Activated CD4-positive, alpha-beta T cell treated with anti-CD3 and anti-CD28 coated beads, Interleukin-2, Interleukin-4, amounts not matched to agents 100 ng/mL and 50 ng/mL, durations not matched to agents 16 hours and 8 hours (primary cell): ENCODE results near the gene PIP5K1B.
"Not testable (repeated sequence)": the region's sequence is repeated elsewhere in the genome, so short reads cannot be mapped to it uniquely, and the experiment has no call there.

ENCODE experiments used
- DNase-seq: peaks from one replicate; pipeline ENCODE4 v3.0.0-alpha.2; 2020; ENCODE audit warnings: low spot score

Gene PIP5K1B

GRCh38 chr9:69030851-69031645, 326.0 kb downstream of the PIP5K1B start:
- no peak for DNase-seq

DNA sequence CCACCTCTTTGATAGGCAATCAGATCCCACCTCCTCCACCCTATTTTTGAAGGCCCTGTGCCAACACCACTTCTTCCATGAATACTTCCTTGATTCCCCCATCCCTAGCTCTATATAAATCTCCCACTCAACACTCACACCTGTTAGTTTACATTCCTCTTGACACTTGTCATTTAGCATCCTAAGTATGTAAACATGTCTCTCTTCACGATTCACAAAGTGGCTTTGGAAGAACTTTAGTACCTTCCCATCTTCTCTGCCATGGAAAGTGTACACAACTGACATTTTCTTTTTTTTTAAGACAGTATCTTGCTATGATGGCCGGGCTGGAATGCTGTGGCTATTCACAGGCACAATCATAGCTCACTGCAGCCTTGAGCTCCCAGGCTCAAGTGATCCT, 329.0 kb downstream of the PIP5K1B start:
- no peak for DNase-seq

DNA sequence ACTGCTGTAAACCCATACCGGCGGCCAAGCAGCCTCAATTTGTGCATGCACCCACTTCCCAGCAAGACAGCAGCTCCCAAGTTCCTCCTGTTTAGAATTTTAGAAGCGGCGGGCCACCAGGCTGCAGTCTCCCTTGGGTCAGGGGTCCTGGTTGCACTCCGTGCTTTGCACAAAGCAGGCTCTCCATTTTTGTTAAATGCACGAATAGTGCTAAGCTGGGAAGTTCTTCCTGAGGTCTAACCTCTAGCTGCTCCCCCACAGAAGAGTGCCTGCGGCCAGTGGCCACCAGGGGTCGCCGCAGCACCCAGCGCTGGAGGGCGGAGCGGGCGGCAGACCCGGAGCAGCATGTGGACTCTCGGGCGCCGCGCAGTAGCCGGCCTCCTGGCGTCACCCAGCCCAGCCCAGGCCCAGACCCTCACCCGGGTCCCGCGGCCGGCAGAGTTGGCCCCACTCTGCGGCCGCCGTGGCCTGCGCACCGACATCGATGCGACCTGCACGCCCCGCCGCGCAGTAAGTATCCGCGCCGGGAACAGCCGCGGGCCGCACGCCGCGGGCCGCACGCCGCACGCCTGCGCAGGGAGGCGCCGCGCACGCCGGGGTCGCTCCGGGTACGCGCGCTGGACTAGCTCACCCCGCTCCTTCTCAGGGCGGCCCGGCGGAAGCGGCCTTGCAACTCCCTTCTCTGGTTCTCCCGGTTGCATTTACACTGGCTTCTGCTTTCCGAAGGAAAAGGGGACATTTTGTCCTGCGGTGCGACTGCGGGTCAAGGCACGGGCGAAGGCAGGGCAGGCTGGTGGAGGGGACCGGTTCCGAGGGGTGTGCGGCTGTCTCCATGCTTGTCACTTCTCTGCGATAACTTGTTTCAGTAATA, 330.6 kb downstream of the PIP5K1B start, which contains the start of gene FXN:
Gene FXN, plus strand, starts transcription at position 315 of the 871 bp plus-strand sequence. Its CDS starts 31 bp downstream, at position 346.
- peak; percentile 89 for DNase-seq

DNA sequence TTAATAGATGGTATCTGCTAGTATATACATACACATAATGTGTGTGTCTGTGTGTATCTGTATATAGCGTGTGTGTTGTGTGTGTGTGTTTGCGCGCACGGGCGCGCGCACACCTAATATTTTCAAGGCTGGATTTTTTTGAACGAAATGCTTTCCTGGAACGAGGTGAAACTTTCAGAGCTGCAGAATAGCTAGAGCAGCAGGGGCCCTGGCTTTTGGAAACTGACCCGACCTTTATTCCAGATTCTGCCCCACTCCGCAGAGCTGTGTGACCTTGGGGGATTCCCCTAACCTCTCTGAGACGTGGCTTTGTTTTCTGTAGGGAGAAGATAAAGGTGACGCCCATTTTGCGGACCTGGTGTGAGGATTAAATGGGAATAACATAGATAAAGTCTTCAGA, 331.3 kb downstream of the PIP5K1B start:
- peak; percentile 33 for DNase-seq

DNA sequence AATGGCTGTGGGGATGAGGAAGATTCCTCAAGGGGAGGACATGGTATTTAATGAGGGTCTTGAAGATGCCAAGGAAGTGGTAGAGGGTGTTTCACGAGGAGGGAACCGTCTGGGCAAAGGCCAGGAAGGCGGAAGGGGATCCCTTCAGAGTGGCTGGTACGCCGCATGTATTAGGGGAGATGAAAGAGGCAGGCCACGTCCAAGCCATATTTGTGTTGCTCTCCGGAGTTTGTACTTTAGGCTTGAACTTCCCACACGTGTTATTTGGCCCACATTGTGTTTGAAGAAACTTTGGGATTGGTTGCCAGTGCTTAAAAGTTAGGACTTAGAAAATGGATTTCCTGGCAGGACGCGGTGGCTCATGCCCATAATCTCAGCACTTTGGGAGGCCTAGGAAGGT, 331.8 kb downstream of the PIP5K1B start:
- no peak for DNase-seq

- no peak for DNase-seq
These were observed 335.6 kb downstream of the PIP5K1B start for GRCh38 chr9:69040646-69041045.

DNA sequence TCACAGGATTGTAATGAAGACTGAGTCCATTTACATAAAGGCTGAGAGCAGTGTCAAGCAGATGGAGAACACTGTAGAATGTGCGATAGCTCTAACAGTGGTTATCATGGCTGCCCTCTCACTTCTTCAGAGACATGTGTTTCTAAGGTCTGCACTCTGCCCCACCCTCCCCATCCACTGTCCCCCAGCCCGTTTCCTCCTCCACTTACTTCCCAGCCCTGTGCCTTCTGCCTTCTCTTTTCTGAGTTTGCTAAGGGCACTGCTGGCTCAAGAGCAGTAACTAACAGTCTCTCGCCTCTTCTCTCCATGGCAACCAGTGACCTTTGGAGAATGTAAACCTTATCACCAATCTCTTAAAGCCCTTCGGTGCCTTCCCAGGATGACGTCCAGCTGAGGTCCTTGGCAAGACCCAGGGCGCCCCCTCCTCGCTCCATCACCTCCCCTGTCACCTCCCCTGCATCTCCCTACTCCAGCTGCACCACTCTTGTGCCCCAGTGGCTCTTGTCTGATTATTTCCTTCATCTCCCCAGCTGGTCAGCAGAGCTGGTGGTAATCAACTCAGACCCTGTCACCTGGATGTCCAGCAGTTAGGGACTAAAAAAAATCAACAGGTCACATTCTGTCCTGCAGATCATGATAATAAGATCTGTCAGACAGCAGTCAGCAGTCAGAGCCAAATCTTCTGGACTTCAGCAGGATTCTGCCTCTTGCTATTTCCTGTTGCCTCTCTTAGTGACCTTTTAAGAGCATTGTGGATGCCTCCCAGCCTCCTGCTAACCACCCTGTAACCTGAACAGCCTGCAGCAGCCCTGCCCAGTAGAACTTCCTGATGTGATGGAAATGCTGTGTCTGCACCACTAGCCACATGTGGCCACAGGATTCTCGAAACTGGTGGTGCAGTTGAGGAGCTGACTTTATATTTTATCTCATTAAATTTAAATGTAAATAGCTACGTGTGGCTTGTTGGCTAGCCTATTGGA, 339.5 kb downstream of the PIP5K1B start:
- DNase-seq = peak; percentile 30

GRCh38 chr9:69045821-69046220, 340.8 kb downstream of the PIP5K1B start:
- no peak for DNase-seq

- DNase-seq = no peak
These were observed 341.7 kb downstream of the PIP5K1B start for GRCh38 chr9:69046723-69047122.

GRCh38 chr9:69047371-69047770, 342.3 kb downstream of the PIP5K1B start:
- no peak for DNase-seq

- DNase-seq = no peak
These were observed 344.1 kb downstream of the PIP5K1B start for GRCh38 chr9:69049094-69049493.

- not testable (repeated sequence) for DNase-seq
These were observed 345.9 kb downstream of the PIP5K1B start for GRCh38 chr9:69050936-69051335.

GRCh38 chr9:69054989-69055388, 349.9 kb downstream of the PIP5K1B start:
- DNase-seq = no peak

DNA sequence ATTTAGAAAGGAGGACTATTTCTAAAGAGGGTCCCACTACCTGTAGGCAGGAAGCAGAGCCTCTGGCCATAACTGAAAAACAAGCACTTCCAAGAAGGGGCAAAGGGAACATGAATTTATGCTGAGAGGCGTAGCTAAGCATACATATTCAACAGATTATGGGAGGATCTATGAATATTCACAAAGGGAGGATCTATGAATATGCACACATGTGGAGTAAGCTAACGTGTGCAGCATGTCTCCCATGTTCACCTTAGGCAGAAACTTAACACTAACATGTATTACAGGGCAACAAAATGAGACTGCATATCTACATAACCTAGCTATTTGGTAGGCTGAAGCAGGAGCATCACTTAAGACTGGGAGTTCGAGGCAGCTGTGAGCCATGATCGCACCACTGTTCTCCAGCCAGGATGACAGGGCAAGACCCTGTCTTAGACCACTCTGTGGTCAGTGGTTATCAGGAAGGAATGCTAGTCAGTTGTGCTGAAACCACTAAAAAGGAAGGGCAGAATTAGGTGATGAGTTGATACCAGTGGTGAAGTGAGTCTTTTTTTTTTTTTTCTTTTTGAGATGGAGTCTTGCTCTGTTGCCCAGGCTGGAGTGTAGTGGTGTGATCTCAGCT, 351.3 kb downstream of the PIP5K1B start:
- DNase-seq = no peak

DNA sequence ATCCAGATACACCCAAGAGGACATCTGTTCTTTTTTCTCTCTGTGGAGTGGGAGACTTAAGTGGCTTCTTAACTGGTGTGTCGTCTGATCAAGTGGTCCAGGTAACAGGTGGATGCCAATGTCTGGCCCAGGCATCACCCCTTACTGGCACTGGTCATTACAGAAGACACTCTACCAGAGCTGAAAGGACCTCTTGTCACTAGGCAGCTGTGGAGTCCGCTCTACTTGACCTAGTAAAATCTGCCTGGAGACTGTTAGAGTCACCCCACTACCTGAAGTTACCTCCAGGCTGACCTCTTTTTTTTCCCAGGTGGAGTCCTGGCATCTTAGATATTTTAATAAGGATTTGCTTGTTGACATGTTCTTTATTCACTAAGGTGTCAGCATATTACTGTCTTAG, 353.1 kb downstream of the PIP5K1B start:
- no peak for DNase-seq
